ENCODE measurements around the gene TANGO2.

TANGO2 gene

DNA sequence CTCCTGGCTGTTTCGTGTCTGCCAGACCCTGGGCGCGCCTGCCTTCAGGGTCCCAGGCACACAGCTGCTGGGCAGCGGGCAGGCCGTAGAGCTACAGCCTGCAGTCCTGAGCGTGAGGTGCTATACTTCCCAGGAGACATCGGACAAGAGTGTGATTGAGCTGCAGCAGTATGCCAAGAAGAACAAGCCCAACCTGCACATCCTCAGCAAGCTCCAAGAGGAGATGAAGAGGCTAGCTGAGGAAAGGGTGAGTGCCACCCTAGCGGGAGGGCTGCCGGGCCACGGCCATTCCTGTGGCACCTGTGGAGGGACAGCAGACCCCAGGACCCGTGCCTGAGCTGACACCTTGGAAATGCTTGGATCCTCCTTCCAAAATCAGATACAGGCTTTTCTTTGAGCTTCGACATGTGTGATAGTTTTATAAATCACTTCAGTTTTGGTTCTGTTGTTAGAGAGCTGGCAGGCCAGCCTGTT, 87.9 kb downstream of the TANGO2 start:
- Histone ChIP-seq H3K27ac (no peak overlapping the region), H3K4me3 (no peak overlapping the region)

DNA sequence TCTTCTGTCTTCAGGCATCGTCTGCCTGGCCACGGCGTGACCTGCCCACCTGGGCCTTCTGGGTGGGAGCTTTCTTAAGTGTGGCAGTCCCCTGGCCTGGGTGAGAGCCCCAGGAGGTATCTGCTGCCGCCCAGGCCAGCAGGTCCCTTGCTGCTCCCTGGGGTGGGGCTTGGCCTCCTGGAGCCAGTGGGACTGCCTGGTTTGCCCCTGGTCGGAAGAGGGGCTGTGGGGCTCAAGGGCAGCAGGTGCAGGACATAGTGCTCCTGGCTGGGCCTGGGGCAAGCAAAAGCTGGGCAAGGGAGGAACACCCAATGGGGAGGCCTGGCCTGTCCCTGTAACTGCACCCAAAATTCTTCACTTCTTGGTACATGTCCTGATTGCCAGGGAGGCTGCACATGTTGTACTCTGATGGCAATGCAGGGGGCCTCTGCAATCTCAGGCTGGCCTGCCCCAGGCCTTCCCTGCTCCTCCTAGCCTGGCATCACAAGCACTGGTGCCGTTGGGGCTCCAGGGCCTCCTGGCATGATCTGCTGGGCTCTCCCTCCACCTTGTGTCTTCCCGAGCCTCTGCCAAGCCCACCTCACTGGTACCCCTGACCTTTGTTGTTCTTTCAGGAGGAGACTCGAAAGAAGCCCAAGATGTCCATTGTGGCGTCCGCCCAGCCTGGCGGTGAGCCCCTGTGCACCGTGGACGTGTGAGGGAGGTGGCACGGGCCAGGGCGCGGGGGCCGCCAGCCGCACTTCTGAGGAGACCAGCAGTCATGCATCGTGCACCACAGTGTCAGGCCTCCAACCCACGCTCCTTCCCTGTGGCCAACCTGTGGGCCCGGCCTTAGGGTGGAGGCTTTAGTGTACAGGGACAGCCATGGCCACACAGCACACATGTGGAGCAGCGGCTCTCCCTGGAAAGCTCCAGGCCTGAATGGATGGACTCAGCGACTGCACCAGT, 88.8 kb downstream of the TANGO2 start:
- Histone ChIP-seq H3K4me3 (no peak overlapping the region), H3K27ac (no peak overlapping the region)

DNA sequence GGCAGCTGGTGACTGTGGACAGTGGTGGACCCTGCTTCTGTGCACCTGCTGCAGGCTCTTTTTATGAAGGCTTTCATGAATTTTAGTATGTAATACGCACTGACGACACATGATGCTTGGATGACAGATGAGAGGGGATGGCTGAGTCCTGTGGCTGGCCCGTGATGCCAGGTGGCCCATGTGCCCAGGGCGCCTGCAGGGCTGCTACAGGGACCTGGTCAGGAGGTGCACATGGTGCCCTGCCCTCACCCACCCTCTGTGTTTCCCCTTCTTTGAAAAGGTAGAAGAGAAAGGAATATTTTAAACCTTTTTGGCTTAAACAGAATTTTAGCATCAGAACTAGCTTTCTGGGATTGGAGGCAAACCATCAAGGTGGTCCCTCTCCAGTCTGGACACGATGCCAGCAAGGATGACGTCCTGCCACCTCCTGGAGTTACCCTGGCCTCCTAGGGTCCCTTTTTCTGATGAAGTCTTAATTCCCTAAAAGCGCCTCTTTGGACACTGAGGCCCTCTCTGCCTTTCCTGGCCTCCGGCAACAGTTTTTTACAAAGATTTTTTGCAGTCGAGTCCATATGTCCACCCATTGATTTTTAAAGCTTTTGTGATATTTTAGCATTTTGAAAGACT, 89.6 kb downstream of the TANGO2 start:
- no peak overlapping the region for H3K4me3 ChIP-seq
- H3K27ac ChIP-seq: peak overlapping the region in 1 of 21 experiments; percentile 76

DNA sequence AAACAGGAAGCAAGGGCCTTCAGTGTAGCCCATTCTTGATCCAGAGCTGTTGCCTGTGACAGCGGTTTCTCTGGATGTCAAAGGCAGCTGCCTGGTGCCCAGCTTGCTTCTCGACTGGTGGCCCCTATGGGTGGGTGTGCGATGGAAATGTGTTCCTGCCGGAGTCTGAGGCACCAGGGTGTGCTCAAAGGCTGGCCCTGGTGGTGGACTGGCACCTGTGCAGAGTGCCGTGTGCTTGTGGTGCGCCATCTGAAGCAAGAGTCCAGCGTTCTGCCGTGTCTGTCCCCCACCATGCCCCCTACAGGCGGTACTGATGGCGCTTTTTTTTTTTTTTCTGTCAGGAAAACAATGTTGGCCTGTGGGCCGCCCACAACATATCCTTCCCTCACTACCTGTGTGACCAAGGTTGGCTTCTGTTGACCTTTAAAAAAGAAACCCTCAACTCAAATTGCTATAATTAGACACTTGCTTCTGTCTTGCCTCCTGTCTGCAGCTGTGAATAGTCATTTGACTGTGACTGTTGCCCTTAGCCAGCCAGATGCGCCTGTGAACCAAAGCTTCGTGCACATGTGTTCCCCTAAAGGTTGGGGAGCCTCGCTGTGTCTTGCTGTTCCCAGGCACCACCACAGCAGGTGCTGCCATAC, 90.3 kb downstream of the TANGO2 start:
- no peak overlapping the region for H3K4me3 ChIP-seq
- H3K27ac ChIP-seq: peak overlapping the region in 4 of 21 experiments; percentile 7 to 76 (median 24)

DNA sequence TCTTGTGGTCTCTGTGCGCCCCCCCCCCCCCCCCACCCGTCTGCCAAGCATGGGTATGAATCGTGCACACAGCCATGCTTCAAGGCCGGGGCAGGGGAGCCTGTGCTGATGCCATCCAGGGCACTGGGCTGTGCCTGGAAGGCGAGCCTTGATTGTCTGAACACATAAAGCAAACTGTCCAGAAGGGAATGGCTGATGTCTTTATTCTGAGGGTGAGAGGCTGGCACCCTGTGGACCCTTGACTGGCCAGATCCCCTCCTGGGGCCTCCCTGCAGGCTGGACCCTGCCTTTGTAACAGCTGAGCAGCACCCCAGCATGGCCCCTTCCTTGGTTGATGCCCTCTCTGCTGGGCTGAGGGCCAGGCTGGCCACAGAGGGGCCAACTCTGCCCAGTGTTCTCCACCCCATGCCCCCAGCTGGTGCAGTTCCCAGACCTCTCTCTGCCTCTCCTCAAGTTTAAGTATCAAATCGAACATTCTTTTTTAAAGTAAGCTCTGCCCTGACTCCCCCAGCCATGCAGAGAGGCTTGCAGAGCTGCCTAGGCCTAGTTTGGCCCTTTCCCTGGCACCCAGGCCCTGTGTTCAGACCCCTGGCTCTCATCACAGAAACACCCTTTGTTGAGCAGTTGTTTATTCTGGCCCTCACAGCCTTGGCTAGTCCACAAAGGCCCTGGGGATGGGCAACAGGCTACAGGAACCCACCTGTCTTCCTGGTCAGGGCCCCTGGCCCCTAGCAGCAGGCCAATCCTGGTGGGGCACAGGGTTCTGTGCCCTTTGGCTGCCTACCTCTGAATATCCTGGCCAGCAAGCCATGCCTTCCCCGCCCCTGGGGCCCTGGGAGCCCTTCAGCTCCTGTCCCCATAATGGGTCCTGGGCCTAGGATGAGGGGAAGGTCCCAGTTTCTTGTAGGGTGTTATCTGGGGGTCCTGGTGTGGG, 91.0 kb downstream of the TANGO2 start:
- Histone ChIP-seq H3K27ac (peak overlapping the region in 7 of 21 experiments; percentile 0 to 76 (median 23)), H3K4me3 (no peak overlapping the region)

DNA sequence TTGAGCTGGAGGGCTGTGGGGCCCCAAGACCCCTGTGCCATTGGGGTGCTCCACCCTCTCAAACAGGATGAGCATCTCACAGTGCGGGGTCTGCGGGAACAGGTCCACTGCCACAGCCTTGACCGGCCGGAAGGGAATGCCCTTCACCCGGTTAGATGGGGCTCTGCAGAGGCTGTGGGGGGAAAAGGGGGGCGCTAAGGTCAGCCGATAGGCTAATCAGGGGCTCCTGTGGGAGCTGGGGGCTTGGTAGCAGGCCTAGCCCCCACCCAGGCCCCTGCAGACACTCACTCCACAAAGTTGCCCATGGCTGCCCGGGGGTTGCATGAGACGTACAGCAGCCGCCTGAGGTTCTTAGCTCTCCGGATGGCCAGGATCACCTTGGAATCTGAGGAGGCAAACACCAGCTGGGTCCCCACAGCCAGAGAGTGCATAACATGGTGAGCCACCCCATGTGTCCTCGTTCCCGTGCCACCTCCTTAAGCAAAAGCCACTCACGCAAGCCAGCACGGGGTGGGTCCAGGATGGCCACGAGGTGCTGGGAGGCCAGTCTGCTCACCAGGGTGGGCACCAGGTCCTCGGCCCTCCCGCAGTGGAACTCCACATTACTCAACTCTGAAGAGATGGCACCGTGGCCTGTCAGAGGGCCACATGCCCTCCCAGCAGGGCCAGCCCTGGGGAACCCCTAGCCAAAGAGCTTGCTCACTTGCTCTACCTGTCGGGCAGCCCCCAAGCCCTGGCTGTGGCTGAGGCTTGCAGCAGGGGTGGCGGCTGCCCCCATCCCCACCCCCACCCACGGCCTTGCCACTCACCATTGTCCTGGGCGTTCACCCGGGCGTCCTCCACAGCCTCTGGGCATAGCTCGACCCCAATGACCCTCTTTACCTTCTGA, 92.0 kb downstream of the TANGO2 start:
- Histone ChIP-seq H3K4me3 (no peak overlapping the region), H3K27ac (peak overlapping the region in 3 of 21 experiments; percentile 3 to 76 (median 32))

DNA sequence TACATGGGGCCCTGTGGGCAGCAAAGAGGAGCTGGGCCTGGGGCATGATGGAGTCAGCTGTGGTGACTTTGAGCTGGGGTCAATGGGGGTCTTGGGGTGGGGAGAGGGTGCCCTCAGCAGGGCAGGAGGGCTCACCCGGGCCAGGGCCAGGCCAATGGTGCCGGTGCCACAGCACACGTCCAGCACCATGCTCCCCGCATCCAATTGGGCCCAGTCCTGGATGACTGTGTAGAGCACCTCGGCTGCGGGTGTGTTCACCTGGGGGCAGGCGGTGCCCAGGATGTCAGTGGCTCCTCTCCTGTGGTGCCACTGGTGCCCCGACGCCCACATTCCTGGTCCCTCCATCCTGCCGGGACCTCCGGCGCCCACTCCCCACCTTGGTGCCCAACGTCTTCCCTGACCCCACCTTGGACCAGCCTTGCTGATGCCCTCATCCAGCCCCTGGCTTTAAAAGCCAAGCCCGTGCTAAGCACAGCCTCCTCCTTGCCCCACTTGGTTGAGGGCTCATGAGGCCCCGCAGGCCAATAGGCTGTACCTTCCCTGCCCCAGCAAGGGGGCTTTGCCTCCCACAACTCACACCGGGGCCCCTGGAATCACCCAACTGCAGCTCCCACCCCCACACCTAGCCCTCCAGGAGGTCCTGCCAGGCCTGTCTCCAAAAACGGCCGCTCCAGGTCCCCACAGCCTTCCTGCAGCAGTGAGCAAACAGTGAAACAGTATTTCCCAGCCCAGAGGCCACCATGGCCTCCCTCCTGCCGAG, 92.8 kb downstream of the TANGO2 start:
- Histone ChIP-seq H3K4me3 (no peak overlapping the region), H3K27ac (peak overlapping the region in 2 of 21 experiments; percentile 3 to 32)

DNA sequence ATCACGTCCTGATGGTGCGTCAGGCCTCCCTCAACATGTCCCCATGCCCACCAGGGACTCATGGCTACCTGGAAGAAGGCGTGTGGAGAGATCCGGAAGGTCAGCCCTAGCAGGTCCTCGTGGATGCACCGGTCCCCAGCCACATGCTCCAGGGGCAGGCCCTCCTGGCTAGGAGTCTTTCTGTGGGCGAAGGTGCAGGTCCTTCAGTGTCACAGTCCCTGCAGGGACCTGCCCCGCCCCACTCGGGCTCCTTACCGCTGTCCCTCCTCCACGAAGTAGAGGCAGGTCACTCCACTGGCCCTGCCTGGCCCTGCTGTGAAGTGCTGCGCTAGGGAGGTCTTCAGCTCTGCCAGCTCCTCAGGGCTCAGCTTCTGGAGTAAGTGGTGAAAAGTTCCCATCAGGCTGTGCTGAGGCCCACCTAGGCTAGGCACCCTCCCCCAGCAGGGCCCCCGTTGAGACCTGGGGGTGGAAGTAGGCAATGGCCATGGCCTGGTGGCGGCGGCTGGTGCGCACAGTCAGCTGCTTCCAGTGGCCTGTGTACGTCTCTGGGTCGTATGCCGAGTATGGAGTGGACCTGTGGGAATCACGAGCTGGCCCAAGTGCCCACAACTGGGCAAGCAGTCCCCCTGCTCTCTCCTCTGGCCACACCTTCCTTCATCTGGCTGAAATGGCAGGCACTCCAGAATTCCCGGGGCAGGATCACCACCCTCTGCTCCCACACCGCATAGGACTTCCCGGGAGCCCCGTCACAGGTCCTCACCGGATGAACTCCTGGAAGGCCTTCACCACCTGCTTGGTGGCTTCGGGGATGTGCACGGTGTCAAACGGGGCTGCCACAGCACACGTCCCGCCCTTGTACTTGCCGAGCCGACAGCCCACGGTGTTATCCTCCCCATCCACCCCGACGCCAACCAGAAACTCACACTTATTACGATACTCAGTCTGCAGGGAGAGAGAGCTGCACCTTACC, 93.9 kb downstream of the TANGO2 start:
- H3K27ac ChIP-seq: no peak overlapping the region
- no peak overlapping the region for H3K4me3 ChIP-seq

DNA sequence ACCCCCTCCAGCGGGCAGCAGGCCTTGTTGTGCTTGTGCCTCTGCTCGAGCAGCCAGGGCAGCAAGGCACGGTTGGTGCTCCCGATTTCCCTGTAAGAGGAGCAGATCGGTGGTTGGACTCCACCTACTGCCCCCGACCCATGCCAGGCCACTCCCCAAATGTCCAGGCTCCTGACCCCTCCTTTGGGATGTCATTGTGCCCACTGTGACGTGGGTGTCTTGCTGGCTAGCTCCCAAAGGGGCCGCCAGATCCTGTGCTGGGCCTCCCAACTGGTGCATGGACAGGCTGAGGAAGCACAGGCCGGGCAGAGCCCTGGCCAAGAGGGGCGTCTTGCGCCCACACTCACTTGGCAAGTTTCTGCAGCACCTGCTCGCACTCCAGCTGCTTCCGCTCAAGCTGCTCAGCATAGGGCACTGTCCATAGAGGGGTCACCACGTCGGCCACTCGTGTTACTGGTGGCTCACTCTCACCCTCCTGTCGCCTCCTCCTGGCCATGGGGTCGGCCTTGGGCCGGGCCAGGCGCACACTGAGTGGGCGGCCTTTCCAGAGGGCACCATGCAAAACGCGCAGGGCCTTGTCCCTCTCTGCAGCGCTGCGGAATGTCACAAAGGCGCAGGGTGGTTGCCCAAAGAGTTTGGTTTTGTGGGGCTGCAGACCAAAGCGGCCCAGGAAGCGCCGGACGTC, 94.9 kb downstream of the TANGO2 start, which contains the start of gene RANBP1:
TSS of gene RANBP1 (plus strand) at position 414 of the 685 bp plus-strand sequence. CDS start at position 495, 81 bp downstream.
- H3K27ac ChIP-seq: peak within 1 kb of the TSS; percentile 52 to 97 (median 91)
- H3K4me3 ChIP-seq: peak within 1 kb of the TSS; percentile 71 to 96 (median 91)

DNA sequence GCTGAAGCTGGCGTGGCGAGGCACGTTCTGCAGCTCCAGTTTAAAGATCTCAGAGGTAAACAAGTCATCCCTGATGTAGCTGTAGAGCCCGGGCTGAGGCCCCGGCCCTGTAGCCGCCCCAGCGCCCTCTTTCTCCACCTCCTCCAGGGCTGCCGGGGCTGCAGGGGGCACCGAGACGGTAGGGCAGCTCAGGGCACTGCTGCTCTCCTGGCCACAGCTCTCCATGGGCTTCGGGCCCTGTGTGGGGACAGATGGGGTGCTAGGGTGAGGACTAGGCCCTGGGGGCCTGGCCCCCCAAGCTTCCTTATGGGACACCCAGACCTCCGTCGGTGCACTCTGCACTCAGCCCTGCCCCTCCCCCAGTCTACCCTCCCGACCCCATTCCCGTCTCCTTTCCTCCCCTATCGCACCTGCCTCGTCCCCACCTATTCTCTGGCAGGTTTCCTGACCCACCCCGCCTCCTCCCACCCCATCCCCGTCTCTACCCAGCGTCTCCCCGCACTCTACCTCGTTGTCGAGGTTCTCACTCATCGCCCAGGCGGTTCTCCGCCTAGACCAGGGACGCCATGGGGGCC, 95.6 kb downstream of the TANGO2 start:
- H3K4me3 ChIP-seq: peak overlapping the region; percentile 71 to 96 (median 91)
- H3K27ac ChIP-seq: peak overlapping the region; percentile 52 to 97 (median 91)

All from skin epidermis (tissue), 12 donors.